HG03565 (cell line): ENCODE data around the gene AGAP1.

Experiments
- ATAC-seq: cut with Tn5 transposase; IDR thresholded peaks from one replicate; pipeline ENCODE4 v1.9.1; 2021; ENCODE audit warnings: mild to moderate bottlenecking, moderate library complexity; ENCODE audit not compliant: unreplicated experiment

Gene AGAP1

GRCh38 chr2:235630718-235631296 is 137.0 kb downstream of the AGAP1 start:
- no peak for ATAC-seq

- ATAC-seq, result no peak
These were observed 140.8 kb downstream of the AGAP1 start for GRCh38 chr2:235634435-235635158.

DNA sequence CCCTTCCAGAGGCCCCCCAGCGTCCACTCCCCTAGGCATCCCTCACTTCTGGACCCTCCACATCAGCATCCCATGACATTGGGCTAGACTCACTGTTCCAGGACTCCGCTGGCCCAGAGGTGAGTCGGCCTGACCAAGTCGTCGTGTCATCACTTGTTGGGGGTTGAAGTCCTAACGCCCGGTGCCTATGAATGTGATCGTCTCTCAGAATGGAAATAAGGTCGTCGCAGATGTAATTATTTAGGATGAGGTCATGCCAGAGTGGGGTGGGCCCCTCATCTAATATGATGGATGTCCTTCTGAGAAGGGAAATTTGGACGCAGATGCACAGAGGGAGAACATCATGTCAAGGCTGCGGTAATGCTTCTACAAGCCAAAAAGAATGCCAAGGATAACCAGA is 142.7 kb downstream of the AGAP1 start:
- no peak for ATAC-seq

- no peak for ATAC-seq
These were observed 144.1 kb downstream of the AGAP1 start for GRCh38 chr2:235637896-235638295.

- no peak for ATAC-seq
These were observed 144.9 kb downstream of the AGAP1 start for GRCh38 chr2:235638541-235639427.

GRCh38 chr2:235639428-235639773 is 145.6 kb downstream of the AGAP1 start:
- no peak for ATAC-seq

DNA sequence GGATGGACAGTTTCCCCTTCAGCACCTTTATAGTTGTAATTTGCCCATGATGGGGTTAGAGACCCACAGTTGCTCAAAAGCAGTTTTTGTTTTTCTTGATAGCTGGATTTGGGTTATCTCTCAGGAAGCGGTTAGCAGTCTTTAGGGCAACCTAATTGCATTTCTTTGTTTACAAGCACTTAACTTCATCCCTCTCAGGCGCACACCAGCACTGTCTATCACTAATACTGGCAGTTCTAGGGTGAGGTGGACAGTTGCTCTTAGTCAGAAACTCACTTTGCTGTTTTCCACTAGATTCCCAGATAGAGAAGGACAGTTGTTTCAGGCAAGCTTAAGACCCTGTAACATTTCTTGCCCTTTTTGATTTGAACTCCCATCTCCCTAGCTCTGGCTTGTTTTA is 146.0 kb downstream of the AGAP1 start:
- no peak for ATAC-seq

GRCh38 chr2:235640377-235640776 is 146.5 kb downstream of the AGAP1 start:
- ATAC-seq, result no peak

DNA sequence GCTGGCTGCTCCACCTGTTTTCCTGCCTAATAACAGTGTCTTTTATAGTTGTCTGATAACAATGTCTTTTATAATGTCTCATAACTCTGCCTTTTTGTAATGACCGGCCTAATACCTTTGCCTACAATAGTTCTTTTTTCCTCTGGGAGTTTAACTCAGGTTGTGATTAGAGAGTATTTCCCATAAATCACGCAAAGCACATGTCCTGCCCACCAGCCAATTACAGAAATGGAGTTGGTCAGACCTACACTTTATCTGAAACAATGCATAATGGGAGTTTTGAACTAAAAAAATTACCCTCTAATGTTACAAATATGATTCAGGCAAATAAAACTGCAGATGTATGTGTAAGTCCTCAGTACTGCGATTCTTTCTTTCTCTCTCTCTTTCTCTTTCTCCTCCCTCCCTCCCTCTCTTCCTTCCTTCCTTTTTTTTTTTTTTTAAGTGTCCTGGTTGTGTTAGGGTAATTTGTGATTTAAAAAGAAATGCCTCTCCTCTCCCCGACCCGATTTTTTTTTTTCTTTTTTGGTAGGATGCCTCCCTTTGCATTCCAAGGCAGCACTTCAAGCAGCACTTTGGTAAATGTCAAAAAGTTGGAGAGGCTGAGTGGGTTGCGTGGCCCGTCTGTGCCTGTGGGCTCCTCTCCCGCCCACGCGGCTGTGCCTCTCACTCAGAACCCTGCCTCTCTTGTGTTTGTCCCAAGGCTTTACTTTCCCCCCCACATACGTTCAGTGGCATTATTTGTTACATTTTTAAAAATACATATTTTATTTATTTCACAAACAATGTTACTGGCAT is 147.3 kb downstream of the AGAP1 start:
- ATAC-seq, result no peak

GRCh38 chr2:235641956-235642355 is 148.1 kb downstream of the AGAP1 start:
- no peak for ATAC-seq

DNA sequence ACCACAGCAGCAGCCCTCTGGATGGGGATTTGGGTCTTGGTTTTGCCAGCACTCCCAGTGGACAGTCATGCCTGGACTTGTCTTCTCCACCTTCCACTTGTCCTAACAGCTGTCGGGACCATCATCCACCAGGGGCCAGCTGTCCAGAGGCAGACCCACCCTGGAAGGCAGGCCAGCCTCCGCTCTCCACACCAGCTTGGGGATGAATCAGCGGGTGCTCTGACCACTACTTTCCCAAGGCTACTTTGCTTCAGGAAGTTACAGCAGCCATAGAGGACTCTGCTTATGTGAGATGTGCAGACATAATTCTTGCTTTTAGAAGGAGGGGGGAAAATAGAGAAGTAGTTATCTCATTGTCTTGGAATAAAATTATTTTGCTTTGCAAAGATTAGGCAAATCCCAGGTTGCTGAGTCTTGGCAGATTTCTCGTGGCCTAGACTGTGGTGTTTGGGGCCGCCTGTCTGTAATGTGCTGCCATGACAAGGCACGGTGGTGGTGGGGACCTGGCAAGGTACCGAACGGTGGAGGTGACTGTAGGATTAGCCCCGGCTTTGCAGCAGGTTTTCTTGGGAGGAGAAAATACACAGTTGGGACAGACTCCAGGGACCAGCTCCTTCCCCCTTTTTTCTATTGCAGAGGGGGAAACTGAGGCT is 148.7 kb downstream of the AGAP1 start:
- no peak for ATAC-seq

DNA sequence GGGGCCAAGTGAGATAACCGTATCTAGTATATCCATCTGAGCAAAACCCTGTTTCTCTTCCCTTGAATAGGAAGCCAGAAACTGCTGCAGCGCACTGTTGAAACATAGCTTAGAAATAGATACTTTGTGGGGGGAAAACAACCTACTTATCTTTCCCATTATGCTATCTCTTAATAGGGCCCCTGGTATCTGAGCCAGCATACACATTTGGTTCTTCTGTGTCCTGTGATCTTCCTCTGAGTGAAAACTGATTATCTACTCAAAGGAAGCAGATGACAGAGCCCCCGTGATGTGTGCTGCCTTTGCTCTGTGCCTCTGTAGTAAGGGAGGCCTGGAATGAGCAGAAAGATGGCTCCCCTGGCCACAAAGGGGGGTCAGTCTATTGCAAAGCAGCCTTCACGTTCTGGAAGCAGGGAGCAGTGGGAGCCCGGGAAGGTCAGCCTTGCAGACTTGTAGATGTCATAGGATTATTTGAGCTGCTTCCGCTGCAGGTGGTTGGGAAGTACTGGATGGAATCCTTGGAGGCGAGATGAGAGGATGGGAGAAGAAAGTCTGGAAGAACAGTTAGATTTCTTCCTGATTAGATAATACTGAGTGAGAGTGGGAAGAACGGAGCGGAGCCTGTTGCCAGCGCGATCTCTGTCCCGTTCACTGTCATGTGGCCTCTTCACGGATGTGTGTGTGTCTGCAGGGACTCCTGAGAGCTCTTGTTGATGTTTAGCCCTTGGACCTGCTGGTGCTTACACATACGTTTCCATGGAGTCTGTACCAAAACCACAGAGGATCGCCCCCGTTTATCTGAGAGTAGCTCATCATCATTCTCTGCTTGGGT is 150.1 kb downstream of the AGAP1 start:
- no peak for ATAC-seq

- no peak for ATAC-seq
These were observed 153.4 kb downstream of the AGAP1 start for GRCh38 chr2:235647264-235647663.

DNA sequence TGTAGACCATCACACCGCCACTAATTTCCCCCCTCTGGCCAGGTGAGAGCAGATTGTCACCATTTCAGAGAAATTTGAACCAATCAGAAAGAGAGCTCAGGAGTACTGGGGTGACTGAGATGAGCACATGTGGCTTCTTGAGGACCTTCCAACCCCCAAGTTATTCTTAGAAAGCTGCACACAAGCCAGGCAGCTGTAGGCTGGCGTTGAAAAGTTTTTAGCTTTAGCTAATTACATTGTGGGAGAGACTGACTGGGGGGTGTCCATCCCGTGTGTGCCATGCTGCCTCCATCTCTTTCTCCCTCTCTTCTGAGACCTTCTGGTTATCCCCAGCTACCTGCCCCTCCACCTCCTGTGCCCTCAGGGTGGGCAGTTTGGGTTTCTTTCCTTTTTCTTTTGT is 154.0 kb downstream of the AGAP1 start:
- no peak for ATAC-seq

- ATAC-seq, result no peak
These were observed 155.6 kb downstream of the AGAP1 start for GRCh38 chr2:235649418-235649817.

GRCh38 chr2:235651643-235652042 is 157.8 kb downstream of the AGAP1 start:
- ATAC-seq, result no peak

DNA sequence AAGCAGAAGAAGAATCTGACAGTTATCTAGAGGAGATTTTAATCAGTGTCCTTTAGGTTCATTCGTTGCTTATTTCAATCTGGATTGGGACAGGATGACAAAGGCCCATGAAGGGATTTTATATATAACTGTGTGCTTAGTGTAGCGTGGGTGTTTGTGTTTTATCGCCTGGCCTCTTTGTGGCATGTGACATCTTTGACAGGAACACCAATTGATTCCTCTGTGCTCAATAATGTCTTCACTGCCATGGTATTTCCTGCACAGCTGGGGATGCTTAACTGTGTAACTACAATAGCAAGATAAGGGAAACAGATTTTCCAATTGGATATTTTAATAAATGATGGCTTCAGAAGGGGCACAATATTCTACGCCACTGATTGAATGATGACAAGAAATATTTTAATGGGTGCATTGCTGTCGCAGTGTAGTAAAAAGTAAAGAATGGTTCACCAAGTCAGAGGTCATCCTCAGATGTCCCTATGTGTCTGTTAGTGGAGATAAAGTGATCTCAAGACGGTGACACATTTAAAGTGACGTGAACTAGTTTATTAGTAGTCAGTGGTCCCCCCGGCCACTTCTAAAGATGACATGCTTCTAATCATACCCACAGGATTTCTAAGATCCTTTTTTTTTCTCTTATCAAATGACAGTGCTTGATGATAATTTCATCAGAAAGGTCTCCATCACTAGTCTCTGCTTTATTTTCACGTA is 160.4 kb downstream of the AGAP1 start:
- no peak for ATAC-seq

DNA sequence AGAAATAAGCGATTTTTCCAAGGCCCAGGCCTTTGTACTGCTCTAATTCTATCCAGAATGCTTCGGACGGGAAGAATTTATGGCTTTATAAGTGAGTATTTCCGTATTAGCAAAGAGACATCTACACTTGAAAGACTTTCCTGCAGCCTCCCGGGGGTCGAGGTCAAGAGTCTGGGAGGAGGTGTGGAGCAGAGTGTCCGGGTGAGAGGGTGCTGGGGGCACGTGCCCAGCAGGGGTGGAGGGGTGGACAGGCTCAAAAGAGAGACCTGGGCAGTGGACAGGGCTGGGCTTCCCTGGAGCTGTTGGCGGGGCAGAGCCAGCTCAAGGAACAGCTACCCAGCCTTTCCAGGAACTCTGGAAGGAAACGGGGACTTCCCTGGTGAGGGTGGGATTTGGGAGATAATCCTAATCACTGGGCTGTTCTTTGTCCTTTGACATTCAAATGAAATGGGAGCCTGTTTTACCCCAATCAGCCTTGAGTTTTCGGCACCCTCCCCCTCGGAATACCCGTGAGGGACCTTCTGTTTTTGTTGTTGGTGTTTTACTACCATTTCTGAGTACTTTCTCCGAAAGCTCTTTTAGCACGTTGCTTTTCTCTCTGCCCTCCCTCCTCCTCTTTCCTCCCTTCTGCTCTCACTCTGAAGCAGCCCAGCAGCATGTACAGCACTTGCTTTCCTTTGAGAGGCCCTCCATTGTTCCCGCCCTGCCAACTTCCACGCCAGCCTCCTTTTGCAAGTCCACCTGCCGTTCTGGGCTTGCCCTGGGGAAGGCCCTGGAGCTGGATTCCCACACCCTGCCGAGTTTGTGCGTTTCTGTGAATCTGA is 164.7 kb downstream of the AGAP1 start:
- ATAC-seq, result no peak
